Esophagus (tissue), 2 donors: ENCODE results near the gene TRIM45. TPM values are rescaled to one million over a fixed set of nuclear protein-coding genes. Genes with fewer than 3 reads are reported as not detected.

Experiments
- H3K27ac ChIP-seq, 2 donors: one replicate each; pipeline ENCODE4 v1.5.1; 2013; ENCODE audit warnings: low read depth in 2 of 2, mild to moderate bottlenecking in 2 of 2, inconsistent platforms in 1 of 2, low read length in 1 of 2, moderate library complexity in 1 of 2
- H3K27me3 ChIP-seq, 2 donors: one replicate each; pipeline ENCODE4 v1.6.1; 2013; ENCODE audit warnings: low read length in 2 of 2, control low read depth in 1 of 2, mild to moderate bottlenecking in 1 of 2; ENCODE audit not compliant: insufficient read depth in 2 of 2, control insufficient read depth in 1 of 2
- H3K36me3 ChIP-seq, 2 donors: one replicate each; pipeline ENCODE4 v1.6.1; 2013; ENCODE audit warnings: low read length in 1 of 2; ENCODE audit not compliant: control insufficient read depth in 2 of 2, insufficient read depth in 2 of 2
- H3K4me1 ChIP-seq, 2 donors: one replicate each; pipeline ENCODE4 v1.6.1; 2013; ENCODE audit warnings: low read length in 1 of 2; ENCODE audit not compliant: control insufficient read depth in 2 of 2, insufficient read depth in 2 of 2
- H3K4me3 ChIP-seq, 2 donors: one replicate each; pipeline ENCODE4 v1.5.1; 2013; ENCODE audit warnings: low read length in 2 of 2, mild to moderate bottlenecking in 2 of 2, low read depth in 1 of 2, moderate library complexity in 1 of 2
- H3K9me3 ChIP-seq, 2 donors: one replicate each; pipeline ENCODE4 v1.6.1; 2013; ENCODE audit warnings: mild to moderate bottlenecking in 2 of 2, low read depth in 1 of 2, low read length in 1 of 2, moderate library complexity in 1 of 2; ENCODE audit not compliant: control insufficient read depth in 2 of 2, insufficient read depth in 1 of 2
- WGBS, 2 donors: extraction: QIAGEN DNeasy Blood & Tissue Kit; methylation state at CpG; one replicate each; pipeline ENCODE4 v1.1.7; 2013; 5-methylcytosine and 5-hydroxymethylcytosine counted together
- polyA plus RNA-seq, 2 donors: library from polyadenylated mRNA; stranded (reverse); fragments of 200-250 nt; gene quantifications; one replicate each; pipeline ENCODE4 v1.2.3, GENCODE V29; 2013
- donor health status: healthy with polysubstance abuse.
- donor health status: Bipolar disorder and iron deficiency.

The TRIM45 gene
- polyA plus RNA-seq, 2 donors, result 1.2 to 3.0 TPM

DNA sequence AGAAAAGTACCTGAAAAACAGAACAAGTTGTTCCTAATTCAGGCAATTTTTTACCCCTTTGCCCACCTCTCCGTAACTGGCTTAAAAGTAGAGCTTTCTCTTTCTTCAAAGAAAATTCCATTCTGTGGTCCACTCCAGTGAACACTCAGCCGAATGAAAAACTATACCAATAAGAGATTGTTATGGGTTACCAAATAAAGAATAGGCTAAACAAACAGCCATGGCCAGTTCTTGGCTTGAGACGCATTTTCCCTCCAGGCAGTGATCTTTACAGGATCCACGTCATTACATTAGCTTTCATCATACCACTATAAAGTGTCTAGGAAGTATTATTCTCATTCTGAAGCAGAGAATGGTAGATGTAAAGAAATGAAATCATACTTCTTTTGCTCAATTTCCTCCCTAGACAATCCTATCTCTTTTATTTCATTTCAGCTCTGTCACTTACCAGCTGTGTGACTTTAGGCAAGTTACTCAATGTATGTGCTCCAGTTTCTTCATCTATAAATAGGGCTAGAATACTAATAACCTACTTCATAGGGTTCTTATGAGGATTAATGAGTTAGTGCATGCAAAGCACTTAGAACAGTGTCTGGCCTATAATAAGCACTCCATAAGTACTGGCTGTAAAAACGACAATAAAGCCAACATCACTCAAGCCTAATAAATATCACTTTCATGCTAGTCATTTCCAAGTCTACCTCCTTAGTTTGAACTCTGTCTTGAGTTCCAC lies 26.5 kb upstream of the TRIM45 start:
- 63 to 71% methylated on average over 5 of the region's 5 CpGs for WGBS, 2 donors
- Histone ChIP-seq H3K4me3 (no peak overlapping the region), H3K36me3 (no peaks in the 10 kb centered on the region), H3K27me3 (peaks cover 0 to 2% of the 10 kb centered on the region in 2 donors), H3K9me3 (no peaks in the 10 kb centered on the region), H3K27ac (no peak overlapping the region), H3K4me1 (no peaks in the 10 kb centered on the region)

DNA sequence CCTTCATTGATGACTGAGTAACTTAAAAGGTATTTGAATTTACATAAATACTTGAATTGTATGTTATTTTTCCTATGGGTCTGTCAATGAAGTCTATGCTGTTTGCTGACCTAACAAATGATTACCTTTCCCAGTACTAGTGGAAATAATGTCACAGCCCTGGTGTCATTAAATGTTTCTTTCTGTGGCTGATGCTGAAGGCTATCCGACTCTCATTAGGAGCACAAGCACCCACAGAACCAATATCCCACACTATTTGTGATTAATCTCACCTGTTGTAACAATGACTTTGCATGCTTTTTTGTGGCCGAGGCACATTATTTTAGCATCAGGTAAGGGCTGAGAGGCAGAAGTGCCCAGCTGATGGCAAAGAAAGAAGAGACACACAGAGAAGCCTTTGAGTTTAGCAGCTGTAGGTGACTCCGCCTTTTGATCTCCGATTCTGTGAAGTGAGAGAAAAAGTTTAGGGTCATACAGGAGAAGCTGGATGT lies 25.8 kb upstream of the TRIM45 start:
- Histone ChIP-seq H3K4me3 (no peak overlapping the region), H3K27ac (no peak overlapping the region), H3K4me1 (no peaks in the 10 kb centered on the region), H3K9me3 (no peaks in the 10 kb centered on the region), H3K27me3 (peaks cover 0 to 2% of the 10 kb centered on the region in 2 donors), H3K36me3 (no peaks in the 10 kb centered on the region)
- WGBS, 2 donors, result 67 to 72% methylated on average over 4 of the region's 4 CpGs

DNA sequence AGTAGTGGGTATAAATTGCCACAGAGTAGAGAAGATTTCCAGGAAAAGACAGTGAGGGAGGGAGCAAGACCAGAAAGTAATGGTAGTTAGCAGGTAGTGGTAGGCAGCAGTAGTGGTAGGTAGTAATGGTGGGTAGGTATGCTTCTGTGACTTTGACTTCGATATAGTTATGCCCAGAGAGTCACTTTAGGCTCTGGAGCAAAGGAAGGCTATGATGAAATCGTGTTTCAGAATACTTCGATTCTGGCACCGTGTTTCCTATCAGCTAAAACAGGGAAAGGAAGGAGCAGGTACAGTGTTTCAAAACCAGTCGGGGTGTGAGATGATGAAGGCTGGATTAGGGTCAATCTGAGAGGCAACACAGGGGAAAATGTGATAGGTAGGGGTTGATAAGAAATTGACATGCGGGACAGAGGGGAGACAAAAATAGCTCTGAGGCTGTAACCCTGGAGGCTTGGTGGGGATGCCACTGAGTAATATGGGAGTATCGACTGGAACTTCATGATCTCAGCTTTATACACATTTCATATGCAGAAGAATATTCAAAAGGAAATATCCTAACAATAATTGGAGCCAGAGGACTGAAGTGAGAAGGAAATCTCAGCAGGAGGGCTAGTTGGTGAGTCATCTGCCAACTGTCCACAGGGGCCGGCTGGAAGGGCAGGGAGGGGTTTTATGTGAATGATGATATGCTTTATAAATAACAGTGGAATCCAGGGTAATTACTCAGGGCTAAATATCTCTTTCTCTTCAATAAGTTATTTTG lies 25.2 kb upstream of the TRIM45 start:
- WGBS, 2 donors, result 76 to 77% methylated on average over 8 of the region's 8 CpGs
- no peaks in the 10 kb centered on the region for H3K9me3 ChIP-seq
- no peak overlapping the region for H3K27ac ChIP-seq
- H3K4me3 ChIP-seq, result no peak overlapping the region
- H3K27me3 ChIP-seq, result peaks cover 0 to 2% of the 10 kb centered on the region in 2 donors
- no peaks in the 10 kb centered on the region for H3K4me1 ChIP-seq
- H3K36me3 ChIP-seq, result no peaks in the 10 kb centered on the region

DNA sequence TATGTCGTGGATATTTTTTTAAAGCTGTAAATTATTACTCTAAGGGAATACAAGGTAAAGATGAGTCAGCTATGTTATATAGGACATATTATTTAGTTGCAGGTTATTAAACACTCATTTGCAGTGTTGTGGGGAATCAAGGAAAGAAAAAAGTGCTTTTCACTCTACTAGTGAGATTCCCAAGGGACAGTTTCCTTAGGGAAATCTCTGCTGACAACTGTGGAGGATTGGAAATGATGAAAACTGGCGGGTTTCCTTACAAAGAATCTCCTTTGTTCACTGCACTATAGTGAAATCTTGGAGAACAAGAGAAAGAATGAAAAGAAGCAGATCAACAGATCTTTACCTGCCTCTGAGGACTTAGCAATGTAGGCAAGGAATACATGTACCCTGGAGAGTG lies 24.5 kb upstream of the TRIM45 start:
- no peaks in the 10 kb centered on the region for H3K4me1 ChIP-seq
- no peaks in the 10 kb centered on the region for H3K9me3 ChIP-seq
- H3K27me3 ChIP-seq, result peaks cover 0 to 2% of the 10 kb centered on the region in 2 donors
- WGBS, 2 donors, result 84 to 87% methylated on average over 2 of the region's 2 CpGs
- no peak overlapping the region for H3K27ac ChIP-seq
- H3K4me3 ChIP-seq, result no peak overlapping the region
- no peaks in the 10 kb centered on the region for H3K36me3 ChIP-seq

DNA sequence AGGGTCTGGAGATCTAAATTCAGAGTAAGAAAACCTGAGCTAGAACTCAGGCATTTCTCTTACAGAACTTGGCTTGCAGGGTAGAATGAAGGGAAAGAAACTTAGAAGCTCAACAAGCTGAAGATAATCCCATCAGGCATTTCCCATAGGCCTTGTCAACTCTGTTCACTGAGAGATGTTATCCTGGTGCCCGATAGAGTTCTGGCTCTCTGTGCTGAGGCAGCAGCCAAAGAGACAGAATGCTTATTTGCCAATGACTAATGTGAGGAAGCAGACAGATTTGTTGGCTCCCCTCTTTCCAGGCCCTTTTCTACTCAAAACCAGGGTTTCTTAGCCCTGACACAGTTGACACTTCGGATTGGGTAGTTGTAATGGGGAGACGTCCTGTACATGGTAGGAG lies 22.3 kb upstream of the TRIM45 start:
- WGBS, 2 donors, result 86 to 87% methylated on average over 3 of the region's 3 CpGs
- H3K4me1 ChIP-seq, result no peaks in the 10 kb centered on the region
- no peak overlapping the region for H3K4me3 ChIP-seq
- no peaks in the 10 kb centered on the region for H3K9me3 ChIP-seq
- no peak overlapping the region for H3K27ac ChIP-seq
- no peaks in the 10 kb centered on the region for H3K36me3 ChIP-seq
- peaks cover 0 to 2% of the 10 kb centered on the region in 2 donors for H3K27me3 ChIP-seq

DNA sequence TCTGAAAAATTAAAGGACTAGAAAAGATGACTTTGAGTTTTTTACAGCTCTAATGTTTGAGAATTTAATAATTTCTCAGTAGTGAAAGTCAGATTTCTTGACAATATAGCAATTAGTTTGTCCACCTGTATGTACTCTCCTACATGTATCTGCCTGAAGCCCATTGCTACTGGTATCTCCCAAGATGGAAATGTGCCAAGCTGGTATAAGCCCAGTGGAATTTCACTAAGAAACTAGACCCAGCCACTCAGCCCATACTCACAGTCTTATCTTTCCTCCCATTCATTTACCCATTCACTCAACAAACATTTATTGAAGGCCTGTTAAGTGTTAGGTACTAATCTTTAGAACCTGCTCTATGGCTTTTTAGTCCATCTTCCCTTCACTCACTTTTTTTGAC lies 21.6 kb upstream of the TRIM45 start:
- no peaks in the 10 kb centered on the region for H3K36me3 ChIP-seq
- no peak overlapping the region for H3K27ac ChIP-seq

DNA sequence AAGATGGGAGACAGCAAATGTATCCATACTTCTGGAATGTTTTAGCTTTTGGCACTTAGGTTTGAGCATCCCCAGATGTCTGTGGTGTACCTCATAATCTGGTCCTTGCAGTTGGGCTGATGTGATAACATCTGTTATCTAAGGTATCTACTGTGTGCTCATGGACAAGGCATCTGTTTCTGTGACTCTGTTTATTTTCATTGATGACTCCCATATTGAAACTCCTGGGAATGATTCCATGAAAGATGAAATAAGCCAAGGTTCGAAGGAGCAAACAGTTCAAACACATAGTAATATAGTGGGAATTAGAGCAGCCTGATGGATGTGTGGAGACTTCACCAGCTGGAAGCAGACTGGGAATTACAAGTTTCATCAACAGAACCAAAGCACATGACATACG lies 20.7 kb upstream of the TRIM45 start:
- 69 to 76% methylated on average over 2 of the region's 2 CpGs for WGBS, 2 donors
- Histone ChIP-seq H3K36me3 (no peaks in the 10 kb centered on the region), H3K9me3 (no peaks in the 10 kb centered on the region), H3K4me1 (no peaks in the 10 kb centered on the region), H3K27me3 (no peaks in the 10 kb centered on the region), H3K27ac (no peak overlapping the region), H3K4me3 (no peak overlapping the region)

More for the DNA sequence above, 21.6 kb upstream of the TRIM45 start:
- H3K27me3 ChIP-seq, result peaks cover 0 to 2% of the 10 kb centered on the region in 2 donors
- H3K4me3 ChIP-seq, result no peak overlapping the region
- H3K9me3 ChIP-seq, result no peaks in the 10 kb centered on the region
- no peaks in the 10 kb centered on the region for H3K4me1 ChIP-seq

DNA sequence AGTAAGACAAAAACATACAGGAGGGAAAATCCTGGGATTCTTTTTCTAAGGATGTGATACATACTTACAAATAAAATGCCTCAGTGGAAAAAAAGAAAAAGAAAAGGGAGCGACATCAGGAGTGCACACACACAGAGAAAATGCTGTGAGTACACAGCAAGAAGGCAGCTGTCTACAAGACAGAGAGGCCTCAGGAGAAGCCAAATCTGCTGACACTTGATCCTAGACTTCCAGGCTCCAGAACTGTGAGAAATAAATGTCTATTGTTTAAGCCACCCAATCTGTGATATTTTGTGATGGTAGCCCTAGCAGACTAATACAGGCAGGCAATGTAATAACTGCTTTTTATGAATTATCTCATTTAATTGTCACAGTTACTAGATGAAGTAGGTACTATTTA lies 17.0 kb upstream of the TRIM45 start:
- no peak overlapping the region for H3K4me3 ChIP-seq
- 88 to 96% methylated on average over 1 of the region's 1 CpG for WGBS, 2 donors
- no peak overlapping the region for H3K27ac ChIP-seq
- no peaks in the 10 kb centered on the region for H3K4me1 ChIP-seq
- H3K36me3 ChIP-seq, result no peaks in the 10 kb centered on the region
- no peaks in the 10 kb centered on the region for H3K9me3 ChIP-seq
- H3K27me3 ChIP-seq, result no peaks in the 10 kb centered on the region

DNA sequence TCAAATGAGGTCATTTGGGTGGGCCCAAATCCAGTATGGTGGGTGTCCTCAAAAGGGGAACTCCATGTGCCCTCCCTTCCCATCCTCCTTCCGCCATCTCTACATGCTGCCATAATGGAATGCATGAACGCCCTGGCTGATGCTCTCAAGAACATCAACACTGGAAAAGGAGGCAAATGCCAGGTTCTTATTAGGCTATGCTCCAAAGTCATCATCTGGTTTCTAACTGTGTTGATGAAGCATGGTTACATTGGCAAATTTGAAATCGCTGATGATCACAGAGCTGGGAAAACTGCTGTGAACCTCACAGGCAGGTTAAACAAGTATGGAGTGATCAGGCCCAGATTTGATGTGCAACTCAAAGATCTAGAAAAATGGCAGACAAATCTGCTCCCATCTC lies 16.6 kb upstream of the TRIM45 start:
- WGBS, 2 donors, result 93 to 95% methylated on average over 3 of the region's 3 CpGs
- H3K4me3 ChIP-seq, result no peak overlapping the region
- H3K9me3 ChIP-seq, result no peaks in the 10 kb centered on the region
- no peaks in the 10 kb centered on the region for H3K27me3 ChIP-seq
- no peak overlapping the region for H3K27ac ChIP-seq
- no peaks in the 10 kb centered on the region for H3K4me1 ChIP-seq
- H3K36me3 ChIP-seq, result no peaks in the 10 kb centered on the region
